ENCODE results near the gene SHISA4.

SHISA4 gene

DNA sequence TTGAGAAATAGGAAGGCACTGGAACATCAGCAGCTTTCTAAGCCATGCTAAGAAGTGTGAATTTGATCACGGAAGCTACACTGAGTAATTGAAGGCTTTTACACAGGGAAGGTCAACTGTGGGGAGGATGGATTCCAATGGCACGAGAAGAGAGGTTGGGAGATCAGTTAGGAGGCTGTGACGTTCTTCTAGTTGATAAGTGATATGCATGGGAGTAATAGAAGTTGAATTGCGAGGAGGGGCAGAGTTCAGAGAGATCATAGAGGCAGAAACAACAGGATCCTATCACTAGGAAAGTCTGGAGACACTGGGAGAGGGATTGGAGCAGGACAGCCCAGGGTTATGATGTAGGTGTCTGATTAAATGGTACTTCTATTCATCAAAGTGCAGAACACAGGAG, 41.4 kb downstream of the SHISA4 start:
- no peak for DNase-seq (ENCODE audit: low spot score)
- in situ Hi-C loops (cut with MboI; ENCODE audit: low sequenced_read_pairs, unreplicated experiment), result no loop called here
- TF ChIP-seq, protein P1, sequence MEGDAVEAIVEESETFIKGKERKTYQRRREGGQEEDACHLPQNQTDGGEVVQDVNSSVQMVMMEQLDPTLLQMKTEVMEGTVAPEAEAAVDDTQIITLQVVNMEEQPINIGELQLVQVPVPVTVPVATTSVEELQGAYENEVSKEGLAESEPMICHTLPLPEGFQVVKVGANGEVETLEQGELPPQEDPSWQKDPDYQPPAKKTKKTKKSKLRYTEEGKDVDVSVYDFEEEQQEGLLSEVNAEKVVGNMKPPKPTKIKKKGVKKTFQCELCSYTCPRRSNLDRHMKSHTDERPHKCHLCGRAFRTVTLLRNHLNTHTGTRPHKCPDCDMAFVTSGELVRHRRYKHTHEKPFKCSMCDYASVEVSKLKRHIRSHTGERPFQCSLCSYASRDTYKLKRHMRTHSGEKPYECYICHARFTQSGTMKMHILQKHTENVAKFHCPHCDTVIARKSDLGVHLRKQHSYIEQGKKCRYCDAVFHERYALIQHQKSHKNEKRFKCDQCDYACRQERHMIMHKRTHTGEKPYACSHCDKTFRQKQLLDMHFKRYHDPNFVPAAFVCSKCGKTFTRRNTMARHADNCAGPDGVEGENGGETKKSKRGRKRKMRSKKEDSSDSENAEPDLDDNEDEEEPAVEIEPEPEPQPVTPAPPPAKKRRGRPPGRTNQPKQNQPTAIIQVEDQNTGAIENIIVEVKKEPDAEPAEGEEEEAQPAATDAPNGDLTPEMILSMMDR (IDR thresholded peaks at IDR 0.05; ENCODE audit: borderline replicate concordance, control extremely low read depth, extremely low read depth, insufficient read depth, missing control alignments), result no peak

DNA sequence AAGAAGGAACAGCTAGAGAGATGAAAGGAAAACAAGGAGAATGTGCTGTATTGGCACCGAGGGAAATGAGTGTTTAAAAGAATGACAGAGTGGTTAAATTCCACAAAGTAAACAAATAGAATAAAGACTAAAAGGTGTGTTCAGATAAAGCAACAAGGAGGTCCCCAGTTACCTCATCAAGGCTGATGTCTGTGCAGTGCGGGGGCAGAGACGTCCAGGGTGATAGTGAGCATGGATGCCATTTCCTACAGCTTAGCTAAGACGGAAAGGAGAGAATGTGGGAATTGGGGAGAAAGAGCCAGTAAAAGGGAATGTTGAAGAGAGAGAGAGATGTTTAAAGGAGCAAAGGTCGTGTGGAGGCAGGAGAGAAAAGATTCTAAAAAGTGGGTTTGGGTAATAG, 42.1 kb downstream of the SHISA4 start:
- in situ Hi-C loops (cut with MboI; ENCODE audit: low sequenced_read_pairs, unreplicated experiment), result no loop called here
- no peak for DNase-seq (ENCODE audit: low spot score)

DNA sequence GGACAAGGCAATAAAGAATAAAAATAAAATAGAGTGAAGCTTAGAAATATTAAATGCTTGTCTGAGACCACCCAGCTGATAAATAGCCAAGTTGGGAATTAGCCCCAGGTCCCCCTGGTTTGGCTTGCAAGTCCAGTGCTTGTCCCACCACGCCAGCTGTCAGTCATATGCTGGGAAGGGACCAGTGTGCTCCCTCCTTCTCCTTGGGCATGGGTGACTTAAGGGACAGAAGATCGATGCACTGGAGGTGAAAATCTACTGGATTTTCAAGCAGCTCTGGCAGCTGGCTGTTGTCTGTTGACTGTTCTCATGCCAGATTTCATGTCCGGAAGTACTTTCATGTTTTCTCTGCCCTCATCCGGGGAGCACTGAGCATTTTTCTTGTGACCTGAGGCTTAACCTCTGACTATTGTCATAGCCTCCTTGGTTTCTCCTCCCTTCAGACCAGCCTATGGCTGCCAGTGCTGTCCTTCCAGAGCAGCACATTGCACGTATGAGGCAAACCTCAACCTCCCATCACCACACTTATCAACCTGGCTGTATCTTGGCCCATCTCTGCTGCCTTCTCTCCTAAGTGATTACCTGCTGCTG, 45.2 kb downstream of the SHISA4 start:
- no peak for DNase-seq (ENCODE audit: low spot score)
- in situ Hi-C loops (cut with MboI; ENCODE audit: low sequenced_read_pairs, unreplicated experiment), result no loop called here
- TF ChIP-seq, protein P1 (IDR thresholded peaks at IDR 0.05; ENCODE audit: borderline replicate concordance, control extremely low read depth, extremely low read depth, insufficient read depth, missing control alignments), result no peak

More for the DNA sequence above, 42.1 kb downstream of the SHISA4 start:
- TF ChIP-seq, protein P1 (IDR thresholded peaks at IDR 0.05; ENCODE audit: borderline replicate concordance, control extremely low read depth, extremely low read depth, insufficient read depth, missing control alignments), result no peak

DNA sequence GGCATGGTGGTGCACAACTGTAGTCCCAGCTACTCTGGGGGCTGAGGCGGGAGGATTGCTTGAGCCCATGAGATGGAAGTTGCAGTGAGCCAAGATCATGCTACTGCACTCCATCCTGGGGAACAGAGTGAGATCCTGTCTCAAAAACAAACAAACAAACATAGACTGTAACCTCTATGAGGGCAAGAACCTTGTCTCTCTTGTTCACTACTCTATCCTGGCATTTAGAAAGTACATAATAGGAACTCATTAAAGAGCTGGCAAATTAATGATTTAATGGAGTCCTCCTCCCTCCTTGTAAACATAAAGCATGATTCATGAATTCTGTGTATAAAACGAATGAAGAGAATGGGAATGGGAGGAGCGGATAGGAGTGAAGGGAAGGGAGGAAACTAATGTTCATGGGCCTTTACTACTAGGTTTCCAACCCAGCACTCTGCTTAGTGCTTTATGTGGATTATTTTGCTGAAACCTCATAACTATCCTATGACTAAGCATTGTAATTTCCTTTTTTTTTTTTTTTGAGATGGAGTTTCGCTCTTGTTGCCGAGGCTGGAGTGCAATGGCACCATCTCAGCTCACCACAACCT, 49.0 kb downstream of the SHISA4 start:
- in situ Hi-C loops (cut with MboI; ENCODE audit: low sequenced_read_pairs, unreplicated experiment), result no loop called here
- TF ChIP-seq, protein P1 (IDR thresholded peaks at IDR 0.05; ENCODE audit: borderline replicate concordance, control extremely low read depth, extremely low read depth, insufficient read depth, missing control alignments), result no peak
- DNase-seq (ENCODE audit: low spot score), result no peak

DNA sequence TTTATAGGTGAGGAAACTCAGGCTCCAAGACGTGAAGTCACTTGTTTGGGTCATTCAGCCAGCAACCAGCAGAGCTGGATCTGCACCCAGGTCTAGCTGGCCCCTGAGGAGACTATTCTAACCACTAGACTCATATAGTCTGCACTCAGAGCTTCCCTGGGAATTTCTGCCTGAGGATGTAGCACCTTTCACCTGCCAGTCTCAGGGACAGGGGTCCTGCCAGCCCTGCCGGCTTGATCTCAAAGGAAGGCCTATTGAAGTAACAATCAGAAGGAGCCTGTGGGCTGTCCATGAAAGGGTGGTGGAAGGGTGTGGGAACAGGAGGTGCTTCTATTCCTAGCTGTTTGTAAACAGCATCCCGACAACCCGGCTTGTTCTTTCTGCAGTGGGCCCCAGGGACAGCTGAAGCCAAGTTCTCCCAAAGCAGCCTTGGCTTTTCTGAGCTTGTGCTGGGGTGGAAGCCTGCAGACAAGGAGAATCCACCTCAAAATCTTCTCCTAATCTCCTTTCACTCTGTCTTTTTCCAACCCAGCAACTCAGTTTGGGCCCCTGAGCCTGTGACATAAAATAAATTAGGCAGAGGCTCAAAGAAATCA, 49.8 kb downstream of the SHISA4 start:
- no peak for DNase-seq (ENCODE audit: low spot score)
- TF ChIP-seq, protein P1 (IDR thresholded peaks at IDR 0.05; ENCODE audit: borderline replicate concordance, control extremely low read depth, extremely low read depth, insufficient read depth, missing control alignments), result no peak
- in situ Hi-C loops (cut with MboI; ENCODE audit: low sequenced_read_pairs, unreplicated experiment), result no loop called here

DNA sequence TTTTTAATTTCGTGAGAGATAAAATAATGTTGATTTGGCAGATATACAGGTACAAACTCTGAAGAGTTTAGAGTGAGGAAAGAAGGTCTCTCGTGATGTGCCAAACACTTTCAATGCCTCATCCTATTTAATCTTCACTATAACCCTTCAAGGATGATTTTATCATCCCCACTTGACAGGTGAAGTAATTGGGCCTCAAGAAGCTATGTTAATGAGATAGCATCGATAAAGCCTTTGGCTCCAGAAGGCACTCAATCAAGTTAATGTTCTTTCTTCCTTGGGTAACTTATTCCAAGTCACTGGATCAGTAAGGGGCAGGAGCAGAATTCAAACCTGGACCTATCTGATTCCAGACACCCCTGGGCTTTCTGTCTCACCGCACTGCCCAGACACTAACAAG, 50.5 kb downstream of the SHISA4 start:
- TF ChIP-seq, protein P1 (IDR thresholded peaks at IDR 0.05; ENCODE audit: borderline replicate concordance, control extremely low read depth, extremely low read depth, insufficient read depth, missing control alignments), result no peak
- in situ Hi-C loops (cut with MboI; ENCODE audit: low sequenced_read_pairs, unreplicated experiment), result no loop called here
- no peak for DNase-seq (ENCODE audit: low spot score)

Data from GM13976 (cell line).